ENCODE results near the gene THEMIS.

DNA sequence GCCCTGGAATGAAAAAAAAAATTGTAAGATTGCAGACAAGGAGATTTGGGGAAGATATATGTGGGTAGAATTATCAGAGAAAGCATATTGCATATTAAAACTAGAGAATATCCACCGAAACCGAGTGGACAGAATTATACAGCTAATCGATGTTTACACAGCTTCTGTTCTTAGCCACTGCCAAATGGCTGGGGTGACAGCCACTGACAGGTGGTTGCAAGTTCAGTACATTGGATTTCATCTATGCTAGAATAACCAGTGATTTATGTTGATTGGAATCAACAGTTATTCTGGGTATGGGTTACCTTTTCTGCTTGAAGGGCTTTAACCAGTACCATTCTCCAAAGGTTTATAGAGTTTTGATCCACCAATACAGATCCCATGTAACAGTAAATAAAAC, 48.4 kb upstream of the THEMIS start:
- TF ChIP-seq YY1 (IDR thresholded peaks at IDR 0.05; ENCODE audit: insufficient read depth, insufficient read length) (no peak), ZNF274 (IDR thresholded peaks at IDR 0.05; ENCODE audit: low read depth, low read length) (no peak)
